ENCODE results near the gene OR2S2.

- TF ChIP-seq CTCF (IDR thresholded peaks at IDR 0.05; ENCODE audit: extremely low read depth in 1 of 2, insufficient read depth in 1 of 2, low read depth in 1 of 2, low read length in 2 of 2) (no peak), FOS (IDR thresholded peaks at IDR 0.05; ENCODE audit: borderline replicate concordance, insufficient read depth, low read length) (no peak)
These were observed 49.3 kb downstream of the OR2S2 start for GRCh38 chr9:35908504-35909125.

Data from endothelial cell of umbilical vein (primary cell).